GM19238 (cell line): ENCODE data around the gene FLCN.

Source experiments
- DNase-seq: peaks from one replicate; pipeline ENCODE4 v3.0.0; 2011; ENCODE audit warnings: low spot score; ENCODE audit not compliant: insufficient read length

Gene FLCN

GRCh38 chr17:17236295-17237025 lies 508 bp downstream of the FLCN start:
- DNase-seq: no peak

- no peak for DNase-seq
These were observed 1.5 kb downstream of the FLCN start for GRCh38 chr17:17235212-17236174.

DNA sequence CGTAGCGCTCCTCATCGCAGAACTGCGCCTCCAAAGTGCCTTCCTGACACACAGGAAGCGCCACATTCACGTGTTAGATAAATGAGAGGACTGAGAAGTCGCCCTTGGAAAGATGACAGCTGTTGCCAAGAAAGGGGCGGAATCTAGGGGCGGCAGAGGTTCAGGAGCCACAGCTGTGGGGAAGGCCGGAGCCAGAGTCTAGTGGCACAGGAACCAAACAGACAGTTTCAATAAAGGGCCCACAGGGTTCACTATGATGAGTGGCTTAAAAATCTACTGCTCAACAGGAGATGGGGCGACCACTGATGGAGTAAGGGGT lies 4.7 kb downstream of the FLCN start:
- no peak for DNase-seq

DNA sequence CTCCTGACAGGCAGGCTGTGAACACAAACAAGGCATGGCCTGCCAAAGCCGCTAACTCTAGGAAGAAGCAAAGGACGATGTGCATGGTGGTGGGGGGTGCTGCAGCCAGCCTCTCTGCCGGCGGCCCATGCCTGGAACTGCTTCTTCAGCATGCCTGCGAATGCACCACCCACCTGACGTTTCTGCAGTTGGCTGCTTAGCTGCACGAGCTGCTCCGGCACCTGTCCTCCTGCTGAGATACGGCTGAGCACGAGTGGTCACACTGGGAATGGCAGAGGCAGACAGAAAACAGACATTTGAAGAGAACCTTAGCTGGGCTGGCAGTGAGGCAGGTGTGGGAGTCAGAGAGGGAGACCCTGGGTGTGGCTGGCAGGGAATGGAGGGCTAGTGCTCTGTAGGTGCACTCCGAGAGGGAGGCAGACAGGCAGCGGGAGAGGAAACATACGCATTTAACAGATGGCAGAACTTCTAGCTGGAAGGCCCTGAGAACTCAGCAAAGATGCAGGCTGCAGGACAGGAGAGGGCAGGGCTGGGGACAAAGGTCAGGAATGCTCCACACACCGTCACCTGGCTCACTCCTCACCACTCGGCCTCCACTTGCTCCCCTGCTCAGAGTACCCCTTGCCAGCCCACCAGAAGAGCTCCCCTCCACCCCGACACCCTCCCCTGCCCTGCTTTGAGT lies 5.2 kb downstream of the FLCN start:
- DNase-seq: no peak

DNA sequence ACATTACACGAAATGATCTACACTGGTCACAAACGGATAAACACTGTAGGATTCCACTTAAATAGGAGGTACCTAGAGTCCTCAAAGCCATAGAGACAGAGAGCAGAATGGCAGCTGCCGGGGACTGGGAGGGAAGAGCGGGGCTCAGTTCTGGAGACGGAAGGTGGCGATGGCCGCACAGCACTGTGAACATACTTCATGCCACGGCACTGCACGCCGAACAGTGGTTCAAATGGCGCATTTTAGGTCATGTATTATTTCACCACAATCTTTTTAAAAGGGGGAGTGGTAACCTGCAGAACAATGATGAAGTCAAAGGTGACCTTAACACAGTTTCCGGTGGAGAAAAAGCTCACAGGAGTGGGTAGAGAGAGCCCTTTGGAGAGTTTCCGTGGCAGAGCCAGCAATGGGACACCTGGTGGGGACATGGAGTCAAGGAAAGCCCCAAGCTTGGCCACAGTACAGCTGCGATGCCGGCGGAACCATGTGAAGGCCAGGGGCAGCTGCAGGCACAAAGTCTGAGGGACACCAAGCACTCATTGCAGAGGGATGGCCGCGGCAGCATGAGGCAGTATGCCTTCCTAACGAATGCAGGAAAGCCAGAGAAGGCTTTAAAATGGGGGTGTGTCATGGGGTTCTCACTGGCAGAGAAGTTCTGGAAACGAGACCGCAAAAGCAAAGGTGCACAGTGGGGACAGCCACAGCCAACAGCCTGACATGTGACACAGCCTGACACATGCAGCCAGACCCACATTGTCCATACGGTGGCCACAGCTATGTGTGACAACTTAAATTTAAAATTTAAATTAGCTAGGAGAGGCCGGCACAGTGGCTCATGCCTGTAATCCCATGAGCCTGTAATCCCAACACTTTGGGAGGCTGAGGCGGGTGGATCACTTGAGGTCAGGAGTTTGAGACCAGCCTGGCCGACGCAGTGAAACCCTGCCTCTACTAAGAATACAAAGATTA lies 7.3 kb downstream of the FLCN start:
- no peak for DNase-seq

DNA sequence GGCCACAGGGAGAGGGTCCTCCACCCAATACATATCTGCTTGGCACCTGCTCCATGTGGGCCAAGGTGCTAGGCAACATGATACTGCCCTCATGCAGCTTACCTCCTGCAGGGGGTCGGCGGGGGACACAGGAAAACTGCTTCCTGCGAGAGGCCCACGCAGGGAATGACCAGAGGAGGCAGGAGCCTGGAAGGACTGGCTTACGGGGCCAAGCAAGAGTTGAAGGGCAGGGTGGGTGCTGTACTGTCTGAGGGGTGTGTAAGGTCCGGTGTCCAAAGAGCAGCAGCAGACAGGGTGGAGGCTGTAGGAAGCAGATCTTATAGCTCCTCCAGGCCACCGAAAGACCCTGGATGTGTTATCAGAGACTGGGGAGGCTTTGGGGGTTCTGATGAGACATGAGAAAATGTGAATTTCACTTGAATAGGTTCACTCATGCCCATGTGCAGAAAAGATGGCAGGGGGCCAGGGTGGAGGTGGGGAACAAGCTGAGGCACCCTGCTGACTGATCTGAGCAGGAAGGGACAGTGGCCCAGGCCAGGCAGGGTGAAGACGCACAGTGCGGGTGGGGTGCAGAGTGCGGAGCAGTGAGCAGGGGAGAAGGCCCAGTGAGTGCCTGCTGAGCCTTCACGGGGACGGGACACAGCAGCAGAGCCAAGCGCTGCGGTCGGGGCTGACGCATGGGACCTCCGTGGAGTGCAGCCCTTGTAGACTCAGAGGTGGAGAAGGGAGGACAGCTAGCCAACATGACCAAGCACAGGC lies 8.3 kb downstream of the FLCN start:
- DNase-seq: no peak

DNA sequence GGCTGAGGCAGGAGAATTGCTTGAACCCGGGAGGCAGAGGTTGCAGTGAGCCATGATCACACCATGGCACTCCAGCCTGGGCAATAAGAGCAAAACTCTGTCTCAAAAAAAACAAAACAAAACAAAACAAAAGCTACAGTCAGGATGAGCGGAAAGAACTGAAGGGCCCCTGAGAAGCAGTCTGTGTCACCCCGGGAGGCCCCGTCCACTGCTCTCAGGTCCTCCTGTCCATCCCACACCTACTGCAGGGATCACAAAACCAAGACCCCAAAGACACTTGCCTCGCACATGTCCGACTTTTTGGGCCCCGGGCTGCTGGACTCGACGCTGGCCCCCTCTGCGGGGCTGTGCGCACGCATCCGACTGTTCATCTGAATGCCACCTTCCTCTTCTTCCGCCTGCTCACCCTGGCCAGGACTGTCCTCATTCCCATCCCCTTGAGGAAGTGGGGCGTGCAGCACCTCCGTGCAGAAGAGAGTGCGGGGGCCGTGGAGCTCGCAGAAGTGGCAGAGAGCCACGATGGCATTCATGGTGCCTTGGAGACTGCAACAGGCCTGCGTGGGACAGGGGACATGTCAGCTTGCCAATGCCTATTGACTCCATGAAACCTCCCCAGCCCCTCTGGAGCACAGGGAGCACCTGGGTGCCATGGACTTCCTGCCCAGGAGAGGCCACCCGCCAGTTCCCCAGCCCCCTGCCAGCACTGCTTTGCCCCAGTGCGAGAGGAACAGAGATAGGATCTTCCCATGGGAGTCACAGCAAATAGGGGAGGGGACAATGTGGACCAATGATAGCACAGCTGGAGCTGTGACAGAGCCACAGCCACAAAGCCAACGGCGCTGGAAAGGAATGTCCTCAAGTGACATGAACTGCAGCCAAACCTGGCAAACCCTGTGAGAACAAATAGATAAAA lies 9.1 kb downstream of the FLCN start:
- DNase-seq: no peak

- DNase-seq: no peak
These were observed 10.3 kb downstream of the FLCN start for GRCh38 chr17:17226451-17227265.

DNA sequence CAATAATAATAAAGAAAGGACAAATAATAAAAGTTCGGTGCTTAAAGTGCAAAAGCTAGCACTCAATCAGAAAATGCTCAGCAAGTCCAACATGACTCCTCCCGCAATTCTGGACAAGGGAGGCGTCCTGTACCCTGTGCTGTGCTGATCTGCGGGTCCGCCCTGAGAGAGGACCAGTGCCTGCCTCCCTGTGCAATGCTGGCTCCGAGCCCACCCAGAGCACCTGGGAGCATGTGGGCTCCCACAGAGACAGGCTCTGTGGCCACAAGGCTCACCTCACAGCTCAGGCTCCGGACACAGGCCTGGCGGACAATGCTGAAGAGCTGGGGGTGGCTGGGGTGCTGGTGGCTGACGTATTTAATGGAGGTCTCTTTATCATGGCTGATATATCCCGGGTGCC lies 11.1 kb downstream of the FLCN start:
- DNase-seq: no peak

DNA sequence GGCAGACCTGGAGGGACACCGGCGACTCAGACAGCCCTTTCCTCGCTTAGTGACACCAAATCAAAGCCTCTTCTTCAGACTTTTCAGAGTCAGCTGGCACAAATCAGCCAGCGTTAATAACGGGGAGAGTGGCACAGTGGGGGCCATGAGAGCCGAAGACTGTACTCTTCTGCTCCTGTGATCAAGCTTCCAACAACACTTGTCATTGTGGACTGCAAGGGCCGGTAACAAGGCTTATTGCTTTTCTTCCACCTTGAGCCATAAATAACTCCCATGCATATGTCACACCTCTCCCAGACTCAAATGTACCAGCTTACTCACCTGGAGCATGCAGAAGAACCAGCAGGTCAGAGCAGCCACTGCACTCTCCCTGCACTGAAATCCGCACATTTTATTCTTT lies 12.8 kb downstream of the FLCN start:
- DNase-seq: no peak

GRCh38 chr17:17223736-17224135 lies 13.2 kb downstream of the FLCN start:
- no peak for DNase-seq

DNA sequence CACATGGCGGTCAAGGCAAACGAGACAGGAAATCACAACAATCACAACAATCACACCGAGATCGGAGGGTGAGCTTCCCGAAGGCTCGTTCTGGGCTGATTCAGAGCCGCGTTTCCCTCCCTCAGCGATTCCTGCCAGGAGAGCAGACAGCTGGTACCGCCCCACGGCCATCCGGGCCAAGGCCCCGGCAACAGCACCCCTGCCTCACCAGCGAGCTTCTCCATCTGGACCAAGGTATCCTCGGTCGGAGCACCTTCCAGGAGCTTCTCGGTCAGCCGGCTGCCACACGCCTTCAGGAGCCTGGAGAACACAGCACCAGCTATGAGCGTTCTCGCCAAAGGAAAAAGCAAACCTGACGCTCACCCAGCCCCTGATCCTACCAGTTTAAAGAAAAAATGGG lies 15.6 kb downstream of the FLCN start:
- DNase-seq: no peak

DNA sequence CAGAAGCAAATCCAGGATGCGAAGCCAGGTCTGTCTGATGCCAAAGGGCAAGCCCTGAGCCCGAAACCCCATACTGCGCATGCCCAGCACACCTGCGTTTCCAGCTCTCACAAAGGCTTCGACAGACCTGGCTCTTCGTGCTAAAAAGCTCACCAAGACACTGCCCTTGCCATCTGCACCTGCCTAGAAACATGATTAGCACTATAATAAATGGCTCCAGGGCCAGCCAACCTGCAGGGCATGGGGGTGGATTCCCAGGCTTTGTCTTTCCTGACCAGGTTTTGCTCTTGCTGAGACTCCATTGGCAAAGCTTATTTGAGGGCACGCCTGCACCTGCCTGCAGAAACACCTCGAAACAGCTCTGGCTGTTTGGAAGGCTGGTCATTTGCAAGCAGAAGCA lies 16.4 kb downstream of the FLCN start:
- DNase-seq: no peak

GRCh38 chr17:17217995-17218394 lies 19.0 kb downstream of the FLCN start:
- no peak for DNase-seq

DNA sequence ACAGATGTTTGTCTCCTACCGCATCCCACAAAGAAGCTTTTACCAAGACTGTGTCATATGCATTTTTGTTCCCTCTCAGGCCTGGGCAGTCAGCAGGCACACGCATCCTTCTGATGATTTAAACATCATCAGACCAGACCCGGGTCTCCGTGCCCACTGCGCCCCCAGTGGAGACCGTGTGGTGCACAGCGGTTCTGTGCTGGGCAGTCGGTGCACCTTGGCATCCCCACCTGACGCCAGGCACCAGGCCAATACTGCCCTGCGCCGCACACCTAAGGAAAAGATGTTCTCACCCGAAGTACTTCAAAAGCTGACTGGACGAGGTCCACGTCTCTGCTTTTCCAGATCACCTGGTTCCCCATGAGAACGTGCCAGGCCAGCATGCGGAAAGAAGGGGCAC lies 20.2 kb downstream of the FLCN start:
- no peak for DNase-seq

GRCh38 chr17:17216236-17216635 lies 20.7 kb downstream of the FLCN start:
- no peak for DNase-seq

DNA sequence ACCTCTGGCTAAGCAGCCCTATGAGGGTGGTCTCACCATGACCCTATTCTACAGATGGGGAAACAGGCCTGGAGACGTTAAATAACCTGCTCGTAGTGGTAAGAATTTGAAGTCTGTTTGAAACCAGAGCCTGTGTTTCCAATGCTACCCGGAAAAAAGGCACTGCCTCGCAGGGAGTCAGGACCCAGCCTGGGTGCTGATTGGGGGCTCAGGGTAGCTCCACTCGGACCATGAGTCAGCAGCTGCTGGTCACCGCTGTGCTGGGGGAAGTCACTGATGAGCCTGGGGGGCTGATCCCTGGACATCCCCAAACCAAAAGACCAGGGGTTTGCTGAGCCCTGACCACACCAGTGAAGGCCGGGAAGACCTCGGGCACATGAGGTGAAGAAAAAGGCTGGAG lies 21.4 kb downstream of the FLCN start:
- no peak for DNase-seq

GRCh38 chr17:17214646-17215436 lies 22.1 kb downstream of the FLCN start:
- no peak for DNase-seq
